HG02885 (cell line): Measurements from ENCODE around the gene LDB3.
"Not testable (repeated sequence)": the region's sequence is repeated elsewhere in the genome, so short reads cannot be mapped to it uniquely, and the experiment has no call there.

Source experiments
- ATAC-seq: cut with Tn5 transposase; IDR thresholded peaks from one replicate; pipeline ENCODE4 v1.9.1; 2021; ENCODE audit warnings: mild to moderate bottlenecking; ENCODE audit not compliant: unreplicated experiment, poor library complexity

The LDB3 gene

DNA sequence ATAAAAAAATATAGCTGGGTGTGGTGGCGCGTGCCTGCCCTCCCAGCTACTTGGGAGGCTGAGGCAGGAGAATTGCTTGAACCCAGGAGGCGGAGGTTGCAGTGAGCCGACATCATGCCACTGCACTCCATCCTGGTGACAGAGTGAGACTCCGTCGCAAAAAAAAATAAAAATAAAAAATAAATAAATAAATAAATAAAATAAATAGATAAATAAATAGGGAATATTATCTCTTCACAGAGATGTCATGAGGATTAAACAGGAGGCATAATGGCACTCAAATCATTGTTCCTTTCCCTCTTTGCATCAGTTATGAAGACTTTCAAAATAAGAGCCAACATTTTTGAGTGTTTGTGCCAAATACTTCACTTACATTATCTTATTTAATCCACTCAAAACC, 56.1 kb downstream of the LDB3 start:
- ATAC-seq = no peak

- ATAC-seq = no peak
These were observed 57.8 kb downstream of the LDB3 start for GRCh38 chr10:86725980-86726676.

- no peak for ATAC-seq
These were observed 58.3 kb downstream of the LDB3 start for GRCh38 chr10:86726677-86726999.

GRCh38 chr10:86727470-86727869, 59.2 kb downstream of the LDB3 start:
- no peak for ATAC-seq

DNA sequence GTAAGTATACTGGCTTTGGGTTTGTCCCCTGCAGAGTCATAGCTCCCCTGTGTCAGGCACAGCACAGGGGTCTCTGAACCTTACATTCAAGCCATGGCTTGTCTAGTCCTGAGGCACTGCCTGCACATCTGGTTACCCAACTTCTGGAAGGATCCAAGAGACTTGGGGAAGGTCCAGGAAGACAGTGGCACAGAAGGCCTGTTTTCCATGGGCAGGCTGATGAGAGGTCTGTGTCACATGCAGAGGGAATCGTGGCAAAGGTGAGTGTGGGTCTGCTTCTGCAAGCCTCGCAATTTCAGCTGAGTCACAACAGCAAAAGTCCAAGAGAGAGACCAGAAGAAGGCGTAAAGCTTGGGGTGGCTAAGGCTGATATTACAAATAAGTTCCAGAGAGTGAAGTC, 59.7 kb downstream of the LDB3 start:
- ATAC-seq = no peak

DNA sequence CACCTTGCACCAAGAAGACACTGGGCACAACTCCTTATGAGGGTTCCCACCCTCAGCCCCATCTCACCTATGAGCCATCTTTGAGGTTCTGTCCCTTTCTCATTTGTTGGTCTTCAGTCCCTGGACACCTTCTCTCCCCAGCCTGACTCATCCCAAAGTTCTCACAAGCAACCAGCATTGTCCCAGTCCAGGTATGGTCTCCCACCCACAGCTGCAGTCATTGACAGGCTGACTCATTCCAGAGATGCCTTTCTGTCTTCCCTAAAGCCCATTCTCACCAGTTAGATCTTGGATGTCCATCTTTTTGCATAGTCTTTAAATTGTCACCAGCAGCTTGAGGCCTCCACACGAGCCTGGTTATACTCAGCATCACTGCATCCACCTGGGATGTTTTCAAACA, 61.4 kb downstream of the LDB3 start:
- no peak for ATAC-seq

- ATAC-seq = no peak
These were observed 61.9 kb downstream of the LDB3 start for GRCh38 chr10:86730227-86730626.

GRCh38 chr10:86732771-86733170, 64.5 kb downstream of the LDB3 start:
- no peak for ATAC-seq

- ATAC-seq = no peak
These were observed 65.0 kb downstream of the LDB3 start for GRCh38 chr10:86733260-86733671.

- ATAC-seq = peak; percentile 66
These were observed 66.1 kb downstream of the LDB3 start for GRCh38 chr10:86734207-86734988.

DNA sequence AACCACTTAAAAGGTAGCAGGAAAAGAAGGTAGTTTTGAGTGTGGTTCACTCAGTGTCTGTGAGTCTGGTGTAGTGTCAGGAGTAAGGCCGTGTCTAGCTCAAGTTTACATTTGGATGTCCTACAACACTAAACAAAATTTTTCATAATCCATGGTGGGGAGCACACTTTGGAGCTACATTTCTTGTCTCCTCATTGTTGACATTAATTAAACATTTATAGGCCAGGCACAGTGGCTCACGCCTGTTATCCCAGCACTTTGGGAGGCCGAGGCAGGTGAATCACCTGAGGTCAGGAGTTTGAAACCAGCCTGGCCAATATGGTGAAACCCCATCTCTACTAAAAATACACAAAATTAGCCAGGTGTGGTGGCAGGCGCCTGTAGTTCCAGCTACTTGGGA, 67.0 kb downstream of the LDB3 start:
- ATAC-seq = not testable (repeated sequence)

- ATAC-seq = no peak
These were observed 73.9 kb downstream of the LDB3 start for GRCh38 chr10:86742230-86742629.

DNA sequence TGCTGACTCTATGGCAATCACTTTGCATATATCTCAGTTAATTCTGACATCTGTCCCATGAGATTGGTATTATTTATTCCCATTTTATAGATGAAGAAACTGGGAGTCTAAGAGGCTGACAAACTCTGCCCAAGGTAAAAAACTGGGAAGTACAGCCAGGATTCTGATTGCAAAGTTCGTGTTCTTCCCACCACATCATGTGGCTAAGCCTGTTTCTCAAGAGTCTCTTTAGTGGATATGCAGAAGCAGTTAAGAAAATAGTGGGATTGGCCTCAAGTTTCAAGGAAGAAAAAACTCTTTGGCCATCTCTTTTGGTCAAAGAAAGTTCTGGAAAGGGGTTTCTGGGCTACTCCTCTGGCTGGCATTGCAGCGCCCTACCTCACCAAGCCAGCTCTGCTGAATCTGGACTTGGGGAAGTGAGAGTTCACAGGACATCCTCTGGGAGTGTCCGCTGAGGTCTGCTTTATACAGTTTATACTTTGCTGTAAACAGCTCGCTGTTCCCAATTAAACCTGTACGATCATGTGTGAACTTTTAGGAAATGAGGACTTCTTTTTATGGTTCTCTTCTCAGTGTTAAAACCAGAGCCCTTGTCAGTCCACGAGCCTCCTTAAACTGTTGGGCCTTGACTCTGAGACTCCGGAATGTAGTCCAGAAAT, 75.9 kb downstream of the LDB3 start:
- no peak for ATAC-seq

DNA sequence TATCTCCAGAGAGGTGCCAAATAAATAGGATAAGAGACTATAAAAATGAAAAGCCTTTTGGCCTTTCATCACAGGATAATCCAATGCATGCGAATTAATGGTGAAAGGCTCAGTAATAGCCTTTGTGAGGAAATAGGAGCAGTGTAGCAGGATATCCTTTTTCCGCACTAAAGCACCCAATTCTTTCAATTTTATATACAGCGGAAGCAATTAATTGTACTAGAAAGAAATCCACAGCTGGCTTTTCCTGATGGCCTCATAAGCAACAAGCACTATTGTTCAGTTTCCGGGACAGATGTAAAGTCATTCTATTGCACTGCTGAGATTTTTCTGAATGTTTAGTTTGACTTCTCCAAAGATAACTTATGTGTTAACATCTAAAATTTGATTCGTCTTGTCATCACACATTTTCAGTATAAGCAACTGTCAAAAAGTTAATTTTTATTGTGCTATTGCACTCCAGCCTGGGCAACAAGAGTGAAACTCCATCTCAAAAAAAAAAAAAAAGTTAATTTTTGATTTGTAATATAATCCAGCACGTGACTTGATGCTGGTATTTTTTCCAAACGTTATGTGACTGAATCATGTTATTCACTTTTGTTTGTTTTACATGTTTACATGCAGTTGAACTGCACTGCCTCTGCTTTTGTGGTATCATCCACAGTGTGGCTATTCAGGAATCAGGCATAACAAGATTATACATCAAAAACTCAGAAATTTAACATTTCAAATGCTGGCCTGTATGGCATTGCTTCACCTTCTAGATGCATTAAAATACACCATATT, 79.7 kb downstream of the LDB3 start:
- no peak for ATAC-seq

- no peak for ATAC-seq
These were observed 81.5 kb downstream of the LDB3 start for GRCh38 chr10:86749854-86750253.

- ATAC-seq = no peak
These were observed 83.2 kb downstream of the LDB3 start for GRCh38 chr10:86751477-86751876.

GRCh38 chr10:86752311-86752710, 84.0 kb downstream of the LDB3 start:
- no peak for ATAC-seq

- peak; percentile 19 for ATAC-seq
These were observed 84.7 kb downstream of the LDB3 start for GRCh38 chr10:86753051-86753450.

DNA sequence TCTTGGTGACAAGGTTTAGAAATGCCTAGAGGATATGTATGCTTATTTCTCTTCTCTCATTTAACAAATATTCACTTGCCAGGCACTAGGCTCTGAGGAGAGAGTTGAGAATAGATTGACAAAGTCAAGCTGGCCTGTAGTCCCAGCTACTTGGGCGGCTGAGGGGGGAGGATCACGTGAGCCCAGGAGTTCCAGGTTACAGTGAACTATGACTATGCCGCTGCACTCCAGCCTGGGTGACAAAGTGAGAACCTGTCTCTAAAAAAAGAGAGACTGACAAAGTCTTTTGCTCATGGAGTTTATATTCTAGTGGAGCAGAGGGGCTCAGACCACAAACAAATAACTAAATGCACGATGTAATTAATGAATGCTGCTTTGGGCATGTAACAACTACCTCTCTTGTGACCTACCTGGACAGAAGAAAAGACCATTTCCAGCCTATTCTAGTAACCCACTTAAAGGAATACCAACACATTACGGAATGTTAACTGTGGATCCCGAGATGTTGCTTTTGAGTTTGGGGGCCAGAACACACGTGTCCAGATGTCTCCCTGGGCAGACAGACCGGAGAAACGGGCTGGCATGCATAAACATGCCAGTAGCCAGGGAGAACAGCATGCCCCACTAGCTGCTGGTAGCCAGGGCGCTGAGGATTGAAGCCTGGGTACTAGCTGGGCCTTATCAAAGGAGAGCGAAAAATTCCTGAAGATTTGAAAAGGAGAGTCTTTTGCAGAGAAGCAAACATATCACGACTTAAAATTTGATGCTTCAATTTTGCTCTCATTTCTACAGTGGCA, 85.5 kb downstream of the LDB3 start:
- no peak for ATAC-seq

DNA sequence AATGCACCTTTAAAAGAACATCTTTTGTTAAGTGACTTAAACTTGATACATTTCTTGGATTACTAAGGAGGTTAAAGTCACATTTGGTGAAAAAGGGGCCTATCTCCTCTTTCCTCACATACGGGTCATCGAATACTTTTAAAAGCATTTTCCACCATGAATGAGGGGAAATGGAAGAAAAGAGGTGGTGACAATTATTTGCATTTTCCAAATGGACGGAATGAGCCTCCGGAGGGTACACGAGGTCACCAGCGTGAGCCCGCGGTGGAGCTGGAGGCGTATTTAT, 87.1 kb downstream of the LDB3 start:
- ATAC-seq = peak; percentile 14
